Esophagus (tissue), 2 donors: Measurements from ENCODE around the gene SLC41A3. TPM values are rescaled to one million over a fixed set of nuclear protein-coding genes. Genes with fewer than 3 reads are reported as not detected.

Experiments used
- H3K27ac ChIP-seq, 2 donors: one replicate each; pipeline ENCODE4 v1.5.1; 2013; ENCODE audit warnings: low read depth in 2 of 2, mild to moderate bottlenecking in 2 of 2, inconsistent platforms in 1 of 2, low read length in 1 of 2, moderate library complexity in 1 of 2
- H3K27me3 ChIP-seq, 2 donors: one replicate each; pipeline ENCODE4 v1.6.1; 2013; ENCODE audit warnings: low read length in 2 of 2, control low read depth in 1 of 2, mild to moderate bottlenecking in 1 of 2; ENCODE audit not compliant: insufficient read depth in 2 of 2, control insufficient read depth in 1 of 2
- H3K36me3 ChIP-seq, 2 donors: one replicate each; pipeline ENCODE4 v1.6.1; 2013; ENCODE audit warnings: low read length in 1 of 2; ENCODE audit not compliant: control insufficient read depth in 2 of 2, insufficient read depth in 2 of 2
- H3K4me1 ChIP-seq, 2 donors: one replicate each; pipeline ENCODE4 v1.6.1; 2013; ENCODE audit warnings: low read length in 1 of 2; ENCODE audit not compliant: control insufficient read depth in 2 of 2, insufficient read depth in 2 of 2
- H3K4me3 ChIP-seq, 2 donors: one replicate each; pipeline ENCODE4 v1.5.1; 2013; ENCODE audit warnings: low read length in 2 of 2, mild to moderate bottlenecking in 2 of 2, low read depth in 1 of 2, moderate library complexity in 1 of 2
- H3K9me3 ChIP-seq, 2 donors: one replicate each; pipeline ENCODE4 v1.6.1; 2013; ENCODE audit warnings: mild to moderate bottlenecking in 2 of 2, low read depth in 1 of 2, low read length in 1 of 2, moderate library complexity in 1 of 2; ENCODE audit not compliant: control insufficient read depth in 2 of 2, insufficient read depth in 1 of 2
- WGBS, 2 donors: extraction: QIAGEN DNeasy Blood & Tissue Kit; methylation state at CpG; one replicate each; pipeline ENCODE4 v1.1.7; 2013; 5-methylcytosine and 5-hydroxymethylcytosine counted together
- polyA plus RNA-seq, 2 donors: library from polyadenylated mRNA; stranded (reverse); fragments of 200-250 nt; gene quantifications; one replicate each; pipeline ENCODE4 v1.2.3, GENCODE V29; 2013
- donor health status: healthy with polysubstance abuse.
- donor health status: Bipolar disorder and iron deficiency.

The SLC41A3 gene
- polyA plus RNA-seq, 2 donors: 9.0 to 17.5 TPM

DNA sequence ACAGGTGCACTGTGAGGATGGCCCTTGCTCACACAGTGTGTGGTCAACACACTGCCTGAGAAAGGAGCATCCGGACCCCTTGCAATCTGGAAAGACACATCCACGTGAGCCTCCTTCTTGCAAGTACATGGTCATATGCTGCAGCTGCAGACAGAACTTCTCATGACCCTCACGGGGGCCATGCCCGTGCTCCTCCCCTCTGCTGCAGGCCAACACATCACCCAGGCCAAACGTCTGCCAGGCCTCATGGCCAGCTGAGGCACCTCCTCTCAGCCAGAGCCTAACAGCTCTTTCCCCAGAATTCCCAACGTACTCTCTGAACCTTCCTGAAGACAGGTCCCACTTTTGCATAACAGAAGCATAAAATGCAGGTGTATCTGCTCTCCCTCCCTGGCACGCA, 25.3 kb downstream of the SLC41A3 start:
- Histone ChIP-seq H3K4me1 (peaks cover 0 to 14% of the 10 kb centered on the region in 2 donors), H3K4me3 (no peak overlapping the region), H3K9me3 (no peaks in the 10 kb centered on the region), H3K27ac (no peak overlapping the region), H3K36me3 (peaks cover 0 to 8% of the 10 kb centered on the region in 2 donors), H3K27me3 (no peaks in the 10 kb centered on the region)
- 75 to 86% methylated on average over 7 of the region's 7 CpGs for WGBS, 2 donors

DNA sequence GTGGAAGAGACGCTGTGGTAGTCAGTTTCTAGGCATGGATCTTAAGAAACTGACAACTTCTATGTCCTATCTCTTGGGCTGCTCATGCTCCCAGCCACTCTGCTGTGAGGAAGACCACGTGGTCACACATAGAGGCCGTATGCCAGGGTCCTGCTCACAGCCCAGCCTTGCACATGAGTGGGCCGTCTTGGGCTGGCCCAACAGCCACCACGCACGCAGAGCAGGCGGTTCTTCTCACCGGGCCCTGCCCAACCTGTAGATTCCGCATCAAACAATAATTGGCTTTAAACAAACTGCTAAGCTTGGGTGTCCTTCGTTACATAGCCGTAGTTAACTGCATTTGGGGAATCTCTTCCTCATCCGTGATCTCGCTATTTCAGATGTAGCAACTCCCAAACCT, 26.0 kb downstream of the SLC41A3 start:
- no peaks in the 10 kb centered on the region for H3K27me3 ChIP-seq
- H3K4me1 ChIP-seq: peaks cover 0 to 14% of the 10 kb centered on the region in 2 donors
- WGBS, 2 donors: 94 to 97% methylated on average over 13 of the region's 13 CpGs
- H3K9me3 ChIP-seq: no peaks in the 10 kb centered on the region
- no peak overlapping the region for H3K4me3 ChIP-seq
- peaks cover 0 to 8% of the 10 kb centered on the region in 2 donors for H3K36me3 ChIP-seq
- no peak overlapping the region for H3K27ac ChIP-seq

DNA sequence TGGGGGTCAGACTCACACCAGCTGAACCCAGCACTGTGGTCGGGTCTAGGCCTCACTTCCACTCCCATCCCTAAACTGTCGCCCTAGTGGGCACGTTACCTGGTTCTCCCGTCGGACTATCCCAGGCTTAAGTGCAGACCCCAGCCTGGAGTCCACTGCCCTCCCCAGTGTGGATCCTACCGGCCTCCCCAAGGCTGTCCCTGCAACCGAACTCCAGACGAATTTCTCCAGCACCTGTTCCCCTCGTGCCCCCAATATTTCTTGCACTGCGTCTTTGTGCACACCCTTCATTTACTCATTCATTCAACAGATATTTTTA, 26.5 kb downstream of the SLC41A3 start:
- H3K9me3 ChIP-seq: no peaks in the 10 kb centered on the region
- WGBS, 2 donors: 72 to 87% methylated on average over 10 of the region's 10 CpGs
- peaks cover 0 to 14% of the 10 kb centered on the region in 2 donors for H3K4me1 ChIP-seq
- no peaks in the 10 kb centered on the region for H3K27me3 ChIP-seq
- H3K36me3 ChIP-seq: peaks cover 0 to 8% of the 10 kb centered on the region in 2 donors
- no peak overlapping the region for H3K27ac ChIP-seq
- H3K4me3 ChIP-seq: no peak overlapping the region

DNA sequence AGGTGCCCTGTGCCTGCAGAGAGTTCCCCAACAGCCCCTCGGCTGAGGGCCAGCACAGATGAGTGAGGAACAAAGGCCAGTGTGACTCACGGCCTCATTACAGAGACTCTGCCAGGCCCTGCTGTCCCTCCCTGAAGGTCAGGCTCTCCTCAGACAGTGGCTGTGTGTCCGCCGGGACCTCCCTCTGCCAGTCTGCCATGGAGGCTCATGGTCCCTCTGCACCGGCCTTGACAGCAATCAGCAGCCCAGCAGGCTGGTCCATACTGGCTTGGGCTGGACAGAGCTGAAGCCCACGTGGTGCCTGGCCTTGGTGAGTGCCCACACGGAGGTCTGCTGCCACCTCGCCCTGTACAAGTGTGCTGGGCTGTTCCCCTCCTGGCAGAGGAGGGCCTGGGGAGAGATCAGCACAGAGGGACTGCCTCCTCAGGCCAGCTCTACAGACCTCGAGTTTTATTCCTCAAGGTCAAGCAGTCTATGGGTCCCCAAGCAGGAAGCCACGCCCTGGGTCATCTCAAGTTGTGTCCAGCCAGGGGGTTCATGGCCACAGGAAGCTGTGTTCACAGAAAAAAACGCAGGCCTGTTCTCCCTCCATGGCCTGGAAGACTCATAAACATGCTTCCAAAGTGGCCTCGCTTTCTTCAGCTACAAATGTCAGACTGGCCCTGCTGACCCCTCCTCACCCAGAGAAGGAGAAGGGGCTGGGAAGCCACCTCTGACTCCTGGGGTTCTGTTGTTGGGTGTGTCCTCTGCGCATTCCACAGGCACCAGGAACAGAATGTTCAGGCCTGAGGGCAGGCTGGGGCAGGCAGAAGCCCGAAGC, 27.0 kb downstream of the SLC41A3 start:
- peak overlapping the region in 1 of 2 donors; percentile 2 for H3K27ac ChIP-seq

DNA sequence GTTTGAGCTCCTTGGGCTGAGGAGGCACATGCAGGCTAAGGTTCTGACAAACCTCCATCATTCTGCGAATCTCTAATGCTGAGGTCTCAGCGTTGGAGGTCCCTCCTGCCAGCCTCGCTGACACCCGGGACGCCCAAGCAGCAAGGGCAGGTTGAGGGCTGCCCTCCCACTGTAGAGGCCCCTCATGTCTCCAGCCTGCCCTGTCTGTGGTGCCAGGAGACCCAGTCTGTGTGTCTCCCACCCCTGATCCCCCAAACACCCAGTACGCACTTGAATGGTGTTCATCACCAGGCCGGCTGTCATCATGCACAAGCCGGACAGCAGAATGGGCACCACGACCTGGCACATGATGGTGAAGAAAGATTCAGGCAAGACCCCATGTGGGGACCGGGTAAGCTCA, 27.8 kb downstream of the SLC41A3 start:
- H3K27me3 ChIP-seq: no peaks in the 10 kb centered on the region
- no peak overlapping the region for H3K4me3 ChIP-seq
- H3K4me1 ChIP-seq: peaks cover 2 to 14% of the 10 kb centered on the region in 2 donors
- no peak overlapping the region for H3K27ac ChIP-seq
- H3K36me3 ChIP-seq: peaks cover 0 to 8% of the 10 kb centered on the region in 2 donors
- WGBS, 2 donors: 96% methylated on average over 10 of the region's 10 CpGs
- H3K9me3 ChIP-seq: no peaks in the 10 kb centered on the region

More for the DNA sequence above, 27.0 kb downstream of the SLC41A3 start:
- Histone ChIP-seq H3K27me3 (no peaks in the 10 kb centered on the region), H3K4me3 (no peak overlapping the region), H3K36me3 (peaks cover 0 to 8% of the 10 kb centered on the region in 2 donors), H3K9me3 (no peaks in the 10 kb centered on the region), H3K4me1 (peaks cover 2 to 14% of the 10 kb centered on the region in 2 donors)
- WGBS, 2 donors: 63 to 67% methylated on average over 14 of the region's 14 CpGs

DNA sequence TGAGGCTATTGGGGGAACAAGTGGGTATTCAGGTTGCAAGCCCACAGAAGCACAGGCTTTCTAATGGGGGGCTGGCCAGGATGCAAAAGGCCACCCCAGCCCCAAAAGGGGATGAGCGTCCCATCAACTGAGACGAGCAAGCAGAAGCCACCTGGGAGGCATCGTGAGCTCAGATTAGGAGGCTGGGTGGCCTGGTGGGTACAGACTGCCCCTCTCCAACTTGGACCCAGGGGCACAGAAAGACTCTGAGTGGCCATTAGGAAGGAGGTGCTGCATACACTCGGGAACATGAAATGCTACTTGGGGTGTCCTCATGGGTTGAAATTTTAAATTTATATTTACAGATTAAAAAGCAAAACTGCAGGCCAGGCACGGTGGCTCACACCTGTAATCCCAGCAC, 29.1 kb downstream of the SLC41A3 start:
- Histone ChIP-seq H3K9me3 (no peaks in the 10 kb centered on the region), H3K27me3 (no peaks in the 10 kb centered on the region), H3K36me3 (peaks cover 0 to 7% of the 10 kb centered on the region in 2 donors), H3K27ac (no peak overlapping the region), H3K4me1 (peaks cover 2 to 14% of the 10 kb centered on the region in 2 donors), H3K4me3 (no peak overlapping the region)
- 96 to 97% methylated on average over 5 of the region's 5 CpGs for WGBS, 2 donors

DNA sequence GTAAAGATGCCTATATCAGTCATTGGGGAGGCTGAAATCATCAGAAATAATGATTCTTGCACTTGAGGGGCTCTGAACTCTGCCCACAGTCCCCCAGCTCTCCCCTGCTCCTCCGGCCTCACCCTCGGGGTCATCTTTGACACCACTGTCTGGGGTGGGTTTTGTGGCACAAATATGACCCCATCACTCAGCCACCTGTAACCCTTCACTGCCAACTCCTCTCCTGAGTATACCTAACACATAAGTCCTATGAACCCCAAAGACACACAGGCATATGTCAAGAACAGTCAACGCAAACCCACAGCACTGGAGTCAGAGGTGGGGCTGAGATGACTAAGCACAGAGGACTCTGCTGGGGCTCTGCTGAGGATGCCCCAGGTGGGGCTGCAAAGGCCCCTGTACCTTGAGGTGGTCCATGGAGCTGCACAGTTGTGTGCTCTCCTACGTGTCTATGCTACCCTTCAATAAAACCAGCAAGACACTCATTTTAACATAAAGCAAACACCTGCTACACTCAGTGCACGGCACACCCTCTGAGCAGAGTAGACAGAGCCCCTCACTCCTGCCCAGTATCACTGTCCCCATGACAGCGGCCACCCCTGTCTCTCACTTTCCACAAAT, 29.9 kb downstream of the SLC41A3 start:
- H3K27me3 ChIP-seq: no peaks in the 10 kb centered on the region
- 93 to 94% methylated on average over 6 of the region's 6 CpGs for WGBS, 2 donors
- peaks cover 0 to 7% of the 10 kb centered on the region in 2 donors for H3K36me3 ChIP-seq
- H3K4me1 ChIP-seq: peaks cover 2 to 14% of the 10 kb centered on the region in 2 donors
- no peaks in the 10 kb centered on the region for H3K9me3 ChIP-seq
- no peak overlapping the region for H3K4me3 ChIP-seq
- no peak overlapping the region for H3K27ac ChIP-seq

DNA sequence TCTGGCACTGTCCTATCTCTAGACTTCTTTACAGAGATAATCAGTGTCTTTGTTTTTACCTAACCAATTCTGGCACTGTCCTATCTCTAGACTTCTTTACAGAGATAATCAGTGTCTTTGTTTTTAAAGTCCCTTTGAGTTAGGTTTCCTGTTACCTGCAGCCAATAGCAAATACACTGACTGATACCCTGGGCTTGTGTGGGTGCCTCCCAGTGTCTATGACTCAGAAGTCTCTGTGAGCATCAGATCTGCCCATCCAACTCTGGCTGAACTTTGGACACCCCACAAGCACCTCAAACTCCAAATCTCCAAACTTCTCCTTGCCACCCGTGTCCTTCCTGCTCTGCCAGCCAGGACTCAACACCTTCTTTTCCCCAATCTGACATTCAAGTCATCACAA, 30.4 kb downstream of the SLC41A3 start:
- WGBS, 2 donors: 79 to 87% methylated on average over 1 of the region's 1 CpG
- H3K27me3 ChIP-seq: no peaks in the 10 kb centered on the region
- H3K9me3 ChIP-seq: no peaks in the 10 kb centered on the region
- H3K36me3 ChIP-seq: peaks cover 0 to 5% of the 10 kb centered on the region in 2 donors
- H3K4me1 ChIP-seq: peaks cover 2 to 14% of the 10 kb centered on the region in 2 donors
- no peak overlapping the region for H3K27ac ChIP-seq
- no peak overlapping the region for H3K4me3 ChIP-seq

DNA sequence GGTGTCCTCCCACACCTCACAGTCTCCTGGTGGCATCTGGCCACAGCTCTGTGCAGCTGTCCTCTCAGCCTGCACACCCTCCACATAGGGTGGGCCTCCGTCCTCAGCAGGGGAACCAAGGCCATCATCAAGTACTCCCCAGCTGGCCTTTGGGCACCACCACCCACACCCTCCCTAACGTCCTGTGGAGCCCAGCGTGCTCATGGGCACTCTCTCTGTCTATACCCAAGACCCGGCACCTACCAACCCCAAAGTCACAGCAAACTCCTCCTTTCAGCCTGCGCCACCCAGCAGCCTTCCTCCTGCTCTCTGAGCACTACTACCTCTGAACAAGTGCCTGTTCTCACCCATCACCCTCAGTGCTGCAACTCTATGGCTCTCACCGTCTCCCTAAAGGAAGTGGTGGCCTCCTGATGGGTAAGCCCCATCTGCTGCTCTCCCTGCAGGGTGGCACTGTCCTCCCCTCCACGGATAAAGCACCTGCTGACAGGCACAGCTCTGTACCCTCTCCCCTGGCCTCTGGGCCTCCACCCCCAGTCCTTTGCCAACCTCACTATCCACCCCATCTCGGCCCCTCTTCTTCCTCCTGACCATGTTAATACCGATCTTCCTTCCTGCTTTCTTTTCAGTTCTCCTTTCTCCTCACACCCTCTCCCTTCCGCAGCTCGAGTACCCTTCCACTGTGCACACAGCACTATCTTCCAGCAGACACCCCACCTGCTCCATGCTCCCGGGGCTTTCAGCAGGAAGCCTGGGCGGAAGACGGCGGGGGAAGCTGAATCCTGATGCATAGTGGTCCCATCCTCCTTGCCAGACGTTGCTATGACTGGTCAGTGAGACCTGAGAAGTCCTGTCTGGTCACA, 31.5 kb downstream of the SLC41A3 start:
- no peak overlapping the region for H3K27ac ChIP-seq
- no peak overlapping the region for H3K4me3 ChIP-seq
- no peaks in the 10 kb centered on the region for H3K9me3 ChIP-seq
- peaks cover 0 to 5% of the 10 kb centered on the region in 2 donors for H3K36me3 ChIP-seq
- H3K27me3 ChIP-seq: no peaks in the 10 kb centered on the region
- 85 to 87% methylated on average over 16 of the region's 16 CpGs for WGBS, 2 donors
- H3K4me1 ChIP-seq: peaks cover 2 to 12% of the 10 kb centered on the region in 2 donors
